ENCODE data around the gene RBM12. TPM values are rescaled to one million over a fixed set of nuclear protein-coding genes. Genes with fewer than 3 reads are reported as not detected.

The RBM12 gene
- total and polyA plus RNA-seq, 2 of the 8 experiments (the other 6 are each of a cell fraction or from before 2014, with no cell fraction given), result 187 to 214 TPM

DNA sequence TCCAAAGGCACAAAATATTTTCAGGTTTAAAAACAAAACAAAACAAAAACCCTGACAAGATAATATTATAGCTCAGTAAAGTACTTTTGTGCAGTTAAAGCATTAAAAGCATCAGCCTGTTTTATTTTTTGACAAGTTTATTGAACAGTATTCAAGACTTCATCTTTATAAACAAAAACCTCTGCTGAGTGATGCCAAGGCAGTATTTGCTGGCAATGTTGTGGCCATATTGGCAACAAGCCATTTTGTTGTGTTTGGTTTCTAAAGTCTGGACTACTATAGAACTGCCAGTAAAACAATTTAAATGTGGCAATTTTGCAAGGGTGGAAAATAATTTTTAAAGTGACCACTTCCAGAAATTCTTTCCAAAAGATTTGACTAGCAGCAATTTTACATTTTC lies 15.9 kb downstream of the RBM12 start (continued):
- TF ChIP-seq RBBP5 (IDR thresholded peaks at IDR 0.05; ENCODE audit: borderline replicate concordance, low read depth, low read length), result no peak
- no peak for TF ChIP-seq YY1 (IDR thresholded peaks at IDR 0.05; ENCODE audit: low read depth, low read length)
- no peak for TF ChIP-seq CTCF (IDR thresholded peaks at IDR 0.05; ENCODE audit: control extremely low read depth in 1 of 3, insufficient read depth in 1 of 3, low read depth in 1 of 3, low read length in 3 of 3)
